Measurements from ENCODE around the gene NLRP10. TPM values are rescaled to one million over a fixed set of nuclear protein-coding genes. Genes with fewer than 3 reads are reported as not detected.

NLRP10 gene
- polyA plus RNA-seq, 3 donors = not detected

Other genes with a start within 250 kb of the NLRP10 start
- not detected for gene OR5P2, start 168.5 kb downstream of the NLRP10 start, polyA plus RNA-seq (ENCODE audit: insufficient read length in 3 of 3)
- gene OR5P3, start 134.6 kb downstream of the NLRP10 start, polyA plus RNA-seq (ENCODE audit: insufficient read length in 3 of 3) = not detected
- gene OR10A6, start 34.2 kb downstream of the NLRP10 start, polyA plus RNA-seq (ENCODE audit: insufficient read length in 3 of 3) = not detected
- gene OR10A3, start 23.7 kb downstream of the NLRP10 start, polyA plus RNA-seq (ENCODE audit: insufficient read length in 3 of 3) = under 1 TPM in 2 of 3 donors, not detected in 1; 0.06 to 0.13 TPM
- 100 to 1,000 TPM; 295 to 370 (median 310) TPM for gene EIF3F, start 21.9 kb upstream of the NLRP10 start, polyA plus RNA-seq (ENCODE audit: insufficient read length in 3 of 3)
- gene TUB, start 115.8 kb upstream of the NLRP10 start, polyA plus RNA-seq (ENCODE audit: insufficient read length in 3 of 3) = 10 to 100 TPM; 24.7 to 26.2 (median 25.4) TPM
- gene RIC3, start 203.6 kb upstream of the NLRP10 start, polyA plus RNA-seq (ENCODE audit: insufficient read length in 3 of 3) = 10 to 100 TPM; 10.9 to 19.1 (median 17.3) TPM